Measurements from ENCODE around the gene PCDHGA1. TPM values are rescaled to one million over a fixed set of nuclear protein-coding genes. Genes with fewer than 3 reads are reported as not detected.

The PCDHGA1 gene
- total and polyA plus RNA-seq, 2 of the 4 experiments (the other 2 are of a cell fraction), result 0.90 to 0.92 TPM

DNA sequence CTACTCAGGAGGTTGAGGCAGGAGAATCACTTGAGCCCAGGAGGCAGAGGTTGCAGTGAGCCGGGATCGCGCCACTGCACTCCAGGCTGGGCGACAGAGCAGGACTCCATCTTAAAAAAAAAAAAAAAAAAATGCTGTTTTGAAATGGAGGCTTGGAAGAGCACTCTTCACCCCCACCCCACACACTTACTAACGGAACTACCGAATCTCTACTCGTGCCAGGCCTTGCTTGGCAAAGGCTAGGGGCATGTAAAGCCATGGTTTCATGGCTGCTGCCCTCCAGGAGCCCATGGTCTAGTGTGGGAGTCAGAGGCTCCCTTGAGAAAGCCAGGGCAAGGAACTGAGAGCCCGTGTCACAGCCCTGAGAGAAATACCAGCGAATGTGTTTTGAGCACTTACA lies 179.8 kb downstream of the PCDHGA1 start (continued):
- TF ChIP-seq NFE2L2 (IDR thresholded peaks at IDR 0.05; ENCODE audit: low read depth, low read length), result no peak
- TF ChIP-seq MXI1 (IDR thresholded peaks at IDR 0.05; ENCODE audit: borderline replicate concordance, low read depth, low read length), result no peak
- no peak for TF ChIP-seq RAD21 (IDR thresholded peaks at IDR 0.05; ENCODE audit: low read length)
- TF ChIP-seq MAZ (IDR thresholded peaks at IDR 0.05; ENCODE audit: borderline replicate concordance, low read depth, low read length), result no peak
- no peak for TF ChIP-seq FOS (IDR thresholded peaks at IDR 0.05; ENCODE audit: low read depth, low read length)
- TF ChIP-seq CEBPB (IDR thresholded peaks at IDR 0.05; ENCODE audit: low read depth, low read length), result no peak
- no peak for TF ChIP-seq POLR2A (IDR thresholded peaks at IDR 0.05; ENCODE audit: low read depth, low read length)
- no peak for TF ChIP-seq RCOR1 (IDR thresholded peaks at IDR 0.05; ENCODE audit: insufficient replicate concordance, low read length)
